ENCODE measurements around the gene RNF214. TPM values are rescaled to one million over a fixed set of nuclear protein-coding genes. Genes with fewer than 3 reads are reported as not detected.

The RNF214 gene
- total and polyA plus RNA-seq, 7 donors = 12.4 to 39.4 (median 31.0) TPM

DNA sequence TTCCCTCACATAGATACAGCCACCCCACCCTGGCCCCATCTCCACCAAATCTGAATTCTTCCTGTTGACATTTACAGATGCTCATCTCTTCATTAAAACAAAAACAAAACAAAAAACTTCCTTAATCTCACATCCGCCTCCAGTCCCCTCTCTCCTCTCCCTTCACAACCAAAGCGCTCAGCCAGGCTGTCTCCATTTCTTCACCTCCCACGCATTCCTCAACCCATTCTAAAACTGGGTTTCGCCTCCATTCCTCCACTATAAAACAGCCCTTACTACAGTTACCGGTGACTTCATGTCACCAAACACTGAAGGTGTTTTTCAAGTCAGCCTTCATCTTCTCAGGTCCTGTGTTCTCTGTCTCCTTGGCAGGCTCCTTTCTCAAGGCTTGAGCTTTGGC lies 68.3 kb downstream of the RNF214 start:
- Histone ChIP-seq H3K4me3 (no peak overlapping the region), H3K27ac (no peak overlapping the region), H3K9me3 (no peaks in the 10 kb centered on the region), H3K4me1 (no peaks in the 10 kb centered on the region), H3K36me3 (ENCODE audit: insufficient read depth in 1 of 2, low read depth in 1 of 2) (peaks cover 0 to under 1% of the 10 kb centered on the region in 2 donors), H3K27me3 (ENCODE audit: insufficient read depth in 3 of 3, low read length in 2 of 3) (no peaks in the 10 kb centered on the region)
- no peak for DNase-seq
- no peak for ATAC-seq
- 73 to 86% (median 82%) methylated on average over 5 of the region's 5 CpGs for WGBS, 3 donors
- TF ChIP-seq, protein P1, sequence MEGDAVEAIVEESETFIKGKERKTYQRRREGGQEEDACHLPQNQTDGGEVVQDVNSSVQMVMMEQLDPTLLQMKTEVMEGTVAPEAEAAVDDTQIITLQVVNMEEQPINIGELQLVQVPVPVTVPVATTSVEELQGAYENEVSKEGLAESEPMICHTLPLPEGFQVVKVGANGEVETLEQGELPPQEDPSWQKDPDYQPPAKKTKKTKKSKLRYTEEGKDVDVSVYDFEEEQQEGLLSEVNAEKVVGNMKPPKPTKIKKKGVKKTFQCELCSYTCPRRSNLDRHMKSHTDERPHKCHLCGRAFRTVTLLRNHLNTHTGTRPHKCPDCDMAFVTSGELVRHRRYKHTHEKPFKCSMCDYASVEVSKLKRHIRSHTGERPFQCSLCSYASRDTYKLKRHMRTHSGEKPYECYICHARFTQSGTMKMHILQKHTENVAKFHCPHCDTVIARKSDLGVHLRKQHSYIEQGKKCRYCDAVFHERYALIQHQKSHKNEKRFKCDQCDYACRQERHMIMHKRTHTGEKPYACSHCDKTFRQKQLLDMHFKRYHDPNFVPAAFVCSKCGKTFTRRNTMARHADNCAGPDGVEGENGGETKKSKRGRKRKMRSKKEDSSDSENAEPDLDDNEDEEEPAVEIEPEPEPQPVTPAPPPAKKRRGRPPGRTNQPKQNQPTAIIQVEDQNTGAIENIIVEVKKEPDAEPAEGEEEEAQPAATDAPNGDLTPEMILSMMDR (IDR thresholded peaks at IDR 0.05) = no peak
- intact Hi-C loops (cut with DNase I) = no loop called here

- Histone ChIP-seq H3K4me3 (no peak overlapping the region), H3K27me3 (ENCODE audit: insufficient read depth in 3 of 3, low read length in 2 of 3) (no peaks in the 10 kb centered on the region), H3K36me3 (ENCODE audit: insufficient read depth in 1 of 2, low read depth in 1 of 2) (peaks cover 0 to 7% of the 10 kb centered on the region in 2 donors), H3K9me3 (no peaks in the 10 kb centered on the region), H3K4me1 (no peaks in the 10 kb centered on the region), H3K27ac (no peak overlapping the region)
- intact Hi-C loops (cut with DNase I) = no loop called here
- no peak for DNase-seq
- 81 to 93% (median 87%) methylated on average over 7 of the region's 7 CpGs for WGBS, 3 donors
- TF ChIP-seq, protein P1 (IDR thresholded peaks at IDR 0.05) = no peak
- ATAC-seq = no peak
Measured at GRCh38 chr11:117302228-117302627, 69.8 kb downstream of the RNF214 start.

GRCh38 chr11:117303101-117303500 lies 70.6 kb downstream of the RNF214 start:
- DNase-seq (no peak), ATAC-seq (no peak)
- 67 to 72% (median 71%) methylated on average over 4 of the region's 4 CpGs for WGBS, 3 donors
- Histone ChIP-seq H3K9me3 (no peaks in the 10 kb centered on the region), H3K4me3 (no peak overlapping the region), H3K36me3 (ENCODE audit: insufficient read depth in 1 of 2, low read depth in 1 of 2) (peaks cover 0 to 7% of the 10 kb centered on the region in 2 donors), H3K27ac (no peak overlapping the region), H3K4me1 (no peaks in the 10 kb centered on the region), H3K27me3 (ENCODE audit: insufficient read depth in 3 of 3, low read length in 2 of 3) (no peaks in the 10 kb centered on the region)
- intact Hi-C loops (cut with DNase I) = no loop called here
- TF ChIP-seq, protein P1 (IDR thresholded peaks at IDR 0.05) = no peak

DNA sequence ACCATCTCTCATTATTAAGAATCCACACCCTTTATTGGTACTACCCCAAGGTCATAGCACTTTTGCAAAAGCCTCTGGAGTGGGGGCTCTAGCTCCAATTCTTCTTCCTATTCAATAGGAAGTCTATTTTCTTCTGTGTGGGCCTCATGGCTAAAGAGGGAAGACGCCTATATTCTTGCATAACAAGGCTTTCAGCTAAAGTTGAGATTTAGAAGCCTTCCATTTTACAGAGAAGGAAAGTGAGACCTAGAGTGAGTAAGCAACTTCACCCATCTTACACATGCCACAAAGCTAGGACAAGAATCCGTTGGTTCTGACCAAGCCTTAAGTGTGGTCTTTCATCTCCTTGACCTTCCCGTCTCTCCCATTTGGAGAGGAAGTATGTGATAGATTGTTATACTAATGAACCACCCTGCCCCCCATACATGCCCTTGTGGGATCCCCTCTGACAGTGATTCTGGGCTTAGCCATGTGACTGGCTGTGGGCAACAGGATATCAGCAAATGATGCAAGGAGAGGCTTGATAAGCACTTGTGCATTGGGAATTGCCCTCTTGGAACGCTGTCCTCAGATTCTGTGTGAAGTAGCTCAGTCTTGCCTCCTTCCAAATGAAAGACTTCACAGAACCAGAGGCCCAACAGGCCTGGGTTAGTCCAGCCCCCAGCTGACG lies 71.3 kb downstream of the RNF214 start:
- no peak for ATAC-seq
- WGBS, 3 donors = 81 to 88% (median 85%) methylated on average over 5 of the region's 5 CpGs
- Histone ChIP-seq H3K4me3 (no peak overlapping the region), H3K9me3 (no peaks in the 10 kb centered on the region), H3K36me3 (ENCODE audit: insufficient read depth in 1 of 2, low read depth in 1 of 2) (peaks cover 0 to 7% of the 10 kb centered on the region in 2 donors), H3K4me1 (no peaks in the 10 kb centered on the region), H3K27me3 (ENCODE audit: insufficient read depth in 3 of 3, low read length in 2 of 3) (no peaks in the 10 kb centered on the region), H3K27ac (no peak overlapping the region)
- intact Hi-C loops (cut with DNase I) = no loop called here
- TF ChIP-seq, protein P1 (IDR thresholded peaks at IDR 0.05) = no peak
- DNase-seq = no peak

- WGBS, 3 donors = 90 to 93% (median 91%) methylated on average over 3 of the region's 3 CpGs
- Histone ChIP-seq H3K27me3 (ENCODE audit: insufficient read depth in 3 of 3, low read length in 2 of 3) (no peaks in the 10 kb centered on the region), H3K27ac (no peak overlapping the region), H3K36me3 (ENCODE audit: insufficient read depth in 1 of 2, low read depth in 1 of 2) (peaks cover 0 to 7% of the 10 kb centered on the region in 2 donors), H3K9me3 (no peaks in the 10 kb centered on the region), H3K4me3 (no peak overlapping the region), H3K4me1 (no peaks in the 10 kb centered on the region)
- TF ChIP-seq, protein P1 (IDR thresholded peaks at IDR 0.05) = no peak
- ATAC-seq (no peak), DNase-seq (no peak)
- intact Hi-C loops (cut with DNase I) = no loop called here
Measured at GRCh38 chr11:117305145-117305544, 72.7 kb downstream of the RNF214 start.
